H9 (cell line): Measurements from ENCODE around the gene SDHAF2. TPM values are rescaled to one million over a fixed set of nuclear protein-coding genes. Genes with fewer than 3 reads are reported as not detected.

ENCODE experiments used
- DNase-seq: peaks from one replicate; pipeline ENCODE4 v3.0.0-alpha.2; 2017
- H2AFZ ChIP-seq: one replicate; pipeline ENCODE4 v1.6.1; 2013; ENCODE audit warnings: mild to moderate bottlenecking, low read length, control low read depth, moderate library complexity
- H2AK5ac ChIP-seq: 2 replicates; pipeline ENCODE4 v1.6.1; 2013; ENCODE audit warnings: low read length, control low read depth, mixed read lengths; ENCODE audit not compliant: insufficient read length
- H2BK120ac ChIP-seq: one replicate; pipeline ENCODE4 v1.6.1; 2013; ENCODE audit warnings: low read depth, mild to moderate bottlenecking, low read length, control low read depth, inconsistent platforms; ENCODE audit not compliant: poor library complexity, severe bottlenecking
- H2BK12ac ChIP-seq: 2 replicates; pipeline ENCODE4 v1.6.1; 2013; ENCODE audit warnings: low read length, control low read depth, mixed read lengths, low read depth; ENCODE audit not compliant: insufficient read length
- H2BK15ac ChIP-seq: 2 replicates; pipeline ENCODE4 v1.6.1; 2013; ENCODE audit warnings: low read depth, low read length, control low read depth
- H2BK20ac ChIP-seq: one replicate; pipeline ENCODE4 v1.6.1; 2013; ENCODE audit warnings: low read depth, mild to moderate bottlenecking, low read length, control low read depth, inconsistent platforms; ENCODE audit not compliant: poor library complexity, severe bottlenecking
- H2BK5ac ChIP-seq: 2 replicates; pipeline ENCODE4 v1.6.1; 2013; ENCODE audit warnings: low read length, control low read depth, mixed read lengths; ENCODE audit not compliant: insufficient read length
- H3K14ac ChIP-seq: 2 replicates; pipeline ENCODE4 v1.6.1; 2013; ENCODE audit warnings: low read length, control low read depth; ENCODE audit not compliant: insufficient read depth
- H3K18ac ChIP-seq: 2 replicates; pipeline ENCODE4 v1.6.1; 2013; ENCODE audit warnings: low read depth, mild to moderate bottlenecking, mixed read lengths, low read length, control low read depth; ENCODE audit not compliant: insufficient read length
- H3K23ac ChIP-seq: 2 replicates; pipeline ENCODE4 v1.6.1; 2013; ENCODE audit warnings: low read length, control low read depth, mixed read lengths, low read depth; ENCODE audit not compliant: insufficient read length
- H3K23me2 ChIP-seq: 2 replicates; pipeline ENCODE4 v1.6.1; 2013; ENCODE audit warnings: low read depth, mild to moderate bottlenecking, mixed read lengths, low read length, control low read depth; ENCODE audit not compliant: insufficient read length, poor library complexity, severe bottlenecking
- H3K27ac ChIP-seq: 2 replicates; pipeline ENCODE4 v1.5.1; 2013; ENCODE audit warnings: low read length, control low read depth, mixed read lengths, low read depth; ENCODE audit not compliant: insufficient read length
- H3K27me3 ChIP-seq: 2 replicates; pipeline ENCODE4 v1.6.1; 2013; ENCODE audit warnings: low read length, control low read depth, inconsistent platforms; ENCODE audit not compliant: insufficient read depth
- H3K4ac ChIP-seq: 2 replicates; pipeline ENCODE4 v1.6.1; 2013; ENCODE audit warnings: low read depth, mild to moderate bottlenecking, control low read depth, inconsistent platforms, low read length, moderate library complexity
- H3K4me1 ChIP-seq: 2 replicates; pipeline ENCODE4 v1.6.1; 2013; ENCODE audit warnings: low read length, control low read depth, inconsistent platforms; ENCODE audit not compliant: insufficient read depth
- H3K4me2 ChIP-seq: 2 replicates; pipeline ENCODE4 v1.6.1; 2013; ENCODE audit warnings: low read length, control low read depth, mixed read lengths; ENCODE audit not compliant: insufficient read length, insufficient read depth
- H3K56ac ChIP-seq: 2 replicates; pipeline ENCODE4 v1.6.1; 2013; ENCODE audit warnings: low read depth, mild to moderate bottlenecking, mixed read lengths, low read length, control low read depth; ENCODE audit not compliant: insufficient read length
- H3K79me1 ChIP-seq: 2 replicates; pipeline ENCODE4 v1.6.1; 2013; ENCODE audit warnings: low read depth, mild to moderate bottlenecking, moderate library complexity, low read length, control low read depth, inconsistent platforms; ENCODE audit not compliant: insufficient read depth, poor library complexity, severe bottlenecking
- H3K79me2 ChIP-seq: 2 replicates; pipeline ENCODE4 v1.6.1; 2013; ENCODE audit warnings: low read length, control low read depth, inconsistent platforms; ENCODE audit not compliant: insufficient read depth
- H3K9ac ChIP-seq: 2 replicates; pipeline ENCODE4 v1.6.1; 2013; ENCODE audit warnings: low read length, control low read depth, mixed read lengths; ENCODE audit not compliant: insufficient read length; ENCODE audit errors: extremely low read depth
- H3K9me3 ChIP-seq: one replicate; pipeline ENCODE4 v1.6.1; 2013; ENCODE audit warnings: low read depth, low read length, inconsistent platforms; ENCODE audit not compliant: control insufficient read depth
- H3T11ph ChIP-seq: one replicate; pipeline ENCODE4 v1.6.1; 2013; ENCODE audit warnings: mild to moderate bottlenecking, low read length, control low read depth, inconsistent platforms
- H4K20me1 ChIP-seq: one replicate; pipeline ENCODE4 v1.6.1; 2013; ENCODE audit not compliant: control insufficient read depth, insufficient read length, insufficient read depth
- H4K5ac ChIP-seq: 2 replicates; pipeline ENCODE4 v1.6.1; 2013; ENCODE audit warnings: low read depth, mild to moderate bottlenecking, mixed read lengths, low read length, control low read depth; ENCODE audit not compliant: insufficient read length
- H4K8ac ChIP-seq: replicated peaks from 2 replicates; pipeline ENCODE4 v1.6.1; 2013; ENCODE audit warnings: low read length, control low read depth, mixed read lengths, low read depth; ENCODE audit not compliant: insufficient read length
- H4K91ac ChIP-seq: 2 replicates; pipeline ENCODE4 v1.6.1; 2013; ENCODE audit warnings: low read depth, mild to moderate bottlenecking, moderate library complexity, mixed read lengths, low read length, control low read depth; ENCODE audit not compliant: insufficient read length
- H3K27ac Mint-ChIP-seq, 3 experiments: 2 replicates in 2 of 3; 3 replicates in 1 of 3; pipeline ENCODE4 v1.8.0; 2020 to 2021; ENCODE audit warnings: mixed read lengths in 3 of 3, mild to moderate bottlenecking in 1 of 3, moderate library complexity in 1 of 3
- H3K27me3 Mint-ChIP-seq: 2 replicates; pipeline ENCODE4 v1.8.0; 2021; ENCODE audit warnings: low read depth, mild to moderate bottlenecking, moderate library complexity, mixed read lengths
- H3K36me3 Mint-ChIP-seq, 3 experiments: 2 replicates in 2 of 3; 3 replicates in 1 of 3; pipeline ENCODE4 v1.8.0; 2020 to 2021; ENCODE audit warnings: low read depth in 3 of 3, mixed read lengths in 3 of 3; ENCODE audit not compliant: insufficient read depth in 1 of 3
- H3K4me1 Mint-ChIP-seq, 2 experiments: 2 replicates each; pipeline ENCODE4 v1.8.0; 2020; ENCODE audit warnings: mixed read lengths in 2 of 2
- H3K4me3 Mint-ChIP-seq, 2 experiments: 2 replicates in 1 of 2; 3 replicates in 1 of 2; pipeline ENCODE4 v1.8.0; 2020 to 2021; ENCODE audit warnings: mild to moderate bottlenecking in 2 of 2, mixed read lengths in 2 of 2, moderate library complexity in 1 of 2
- H3K9me3 Mint-ChIP-seq, 2 experiments: 2 replicates in 1 of 2; 3 replicates in 1 of 2; pipeline ENCODE4 v1.8.0; 2020; ENCODE audit warnings: mild to moderate bottlenecking in 2 of 2, mixed read lengths in 2 of 2, moderate library complexity in 1 of 2
- CTCF ChIP-seq: fragments of 200-600 bp; sonication (generic); conservative IDR thresholded peaks from 3 replicates; pipeline ENCODE4 v1.8.0; 2021; ENCODE audit warnings: antibody characterized with exemption, mild to moderate bottlenecking
- WGBS: extraction: QIAGEN DNeasy Blood & Tissue Kit; methylation state at CpG from one replicate; pipeline ENCODE4 v1.1.7; 2013; ENCODE audit warnings: missing lambda C conversion rate, low lambda C conversion rate, mixed read lengths; ENCODE audit not compliant: insufficient read length; ENCODE audit errors: extremely low coverage; 5-methylcytosine and 5-hydroxymethylcytosine counted together
- total RNA-seq: library from RNA; stranded (reverse); gene quantifications from 2 replicates; pipeline ENCODE4 v1.2.1, GENCODE V29; 2021

The SDHAF2 gene
- total RNA-seq, 1 experiment from 2014 or later: 41.8 TPM

GRCh38 chr11:61390161-61390560 is 39.8 kb upstream of the SDHAF2 start:
- H2BK20ac ChIP-seq: no peak overlapping the region
- no peak overlapping the region for H4K5ac ChIP-seq
- no peak overlapping the region for H3K23ac ChIP-seq
- H3K9me3 ChIP-seq: no peaks in the 10 kb centered on the region
- no peak overlapping the region for H2BK5ac ChIP-seq
- no peak overlapping the region for H2BK12ac ChIP-seq
- H3K23me2 ChIP-seq: peaks cover 12% of the 10 kb centered on the region
- DNase-seq: no peak
- Mint-ChIP-seq H3K27ac (no peak overlapping the region), H3K36me3 (peaks cover 9 to 14% (median 13%) of the 10 kb centered on the region in 3 experiments), H3K9me3 (peaks cover 3 to 4% of the 10 kb centered on the region in 2 experiments; a peak in 1 of 5 replicates), H3K4me3 (no peak overlapping the region; a peak in 1 of 5 replicates), H3K27me3 (peaks cover 9% of the 10 kb centered on the region), H3K4me1 (peaks cover 8 to 18% of the 10 kb centered on the region in 2 experiments)
- H3K79me1 ChIP-seq: no peaks in the 10 kb centered on the region
- no peaks in the 10 kb centered on the region; the same call in 1 of the 2 replicates for H3K4me1 ChIP-seq
- H3K14ac ChIP-seq: no peak overlapping the region
- H2AFZ ChIP-seq: no peak overlapping the region
- H3K79me2 ChIP-seq: no peaks in the 10 kb centered on the region
- no peak overlapping the region for H3T11ph ChIP-seq
- no peak overlapping the region for H2AK5ac ChIP-seq
- no peaks in the 10 kb centered on the region for H3K27me3 ChIP-seq
- H4K91ac ChIP-seq: no peak overlapping the region
- WGBS: no CpG with 5 or more reads among the region's 1 CpG
- no peak overlapping the region for H3K18ac ChIP-seq
- no peak overlapping the region for H2BK120ac ChIP-seq
- TF ChIP-seq CTCF: no peak
- H3K56ac ChIP-seq: no peak overlapping the region
- no peak overlapping the region for H4K8ac ChIP-seq
- no peak overlapping the region for H3K4ac ChIP-seq
- H2BK15ac ChIP-seq: no peak overlapping the region
- H3K9ac ChIP-seq: no peak overlapping the region
- H3K27ac ChIP-seq: no peak overlapping the region
- no peak overlapping the region for H3K4me2 ChIP-seq
- no peaks in the 10 kb centered on the region for H4K20me1 ChIP-seq
